Thyroid gland (tissue), 4 donors: ENCODE measurements around the gene EPHA1.

ENCODE experiments used
- POLR2A ChIP-seq, 2 donors: fragments of 450-650 bp; IDR thresholded peaks; one replicate each; pipeline ENCODE4 v1.6.1; 2017; ENCODE audit warnings: antibody characterized with exemption in 2 of 2, mild to moderate bottlenecking in 2 of 2, moderate library complexity in 1 of 2
- TF ChIP-seq, protein P1 (sequence below), 6 experiments: fragments of 200-600 bp in 3 of 6; fragments of 450-650 bp in 3 of 6; sonication (generic) in 3 of 6; IDR thresholded peaks; one replicate each; pipeline ENCODE4 v1.5.1; 2016 to 2019; ENCODE audit warnings: antibody characterized with exemption in 6 of 6, mild to moderate bottlenecking in 2 of 6, inconsistent platforms in 1 of 6, moderate library complexity in 1 of 6

DNA sequence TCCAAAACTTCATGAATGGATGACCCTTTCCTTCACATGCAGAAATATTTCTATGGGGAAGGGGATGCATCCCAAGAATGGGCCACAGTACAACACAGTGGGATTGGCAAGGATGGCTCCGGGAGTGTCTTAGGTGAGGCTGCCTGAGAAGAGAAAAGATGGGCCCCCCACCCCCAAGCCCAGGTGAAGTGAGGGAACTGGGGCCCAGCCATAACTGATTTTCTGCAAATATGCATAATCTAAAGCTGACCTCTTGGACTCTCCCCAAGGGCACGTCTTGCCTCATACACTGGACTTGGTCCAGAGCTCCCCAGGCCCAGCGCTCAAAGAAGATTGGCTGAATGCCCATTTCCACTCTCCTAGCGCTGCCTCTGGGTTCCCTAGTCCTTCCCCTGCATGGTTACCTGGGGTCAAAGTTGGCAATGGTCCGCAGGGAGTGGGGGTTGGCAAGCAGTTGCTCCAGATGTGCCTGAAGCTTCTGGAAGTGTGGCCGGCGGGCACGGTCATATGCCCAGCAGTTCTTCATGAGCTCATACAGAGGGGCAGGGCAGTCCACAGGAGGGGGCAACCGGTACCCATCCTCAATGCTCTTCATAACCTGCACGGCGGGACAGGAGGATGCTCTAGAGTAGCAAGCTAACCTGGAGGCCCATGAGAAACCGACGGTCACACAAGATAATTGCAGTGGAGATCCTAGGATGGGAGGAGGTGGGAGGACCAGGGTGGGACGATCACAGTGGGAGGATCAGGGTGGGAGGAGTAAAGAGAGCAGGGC, 15.2 kb downstream of the EPHA1 start:
- TF ChIP-seq, protein P1, sequence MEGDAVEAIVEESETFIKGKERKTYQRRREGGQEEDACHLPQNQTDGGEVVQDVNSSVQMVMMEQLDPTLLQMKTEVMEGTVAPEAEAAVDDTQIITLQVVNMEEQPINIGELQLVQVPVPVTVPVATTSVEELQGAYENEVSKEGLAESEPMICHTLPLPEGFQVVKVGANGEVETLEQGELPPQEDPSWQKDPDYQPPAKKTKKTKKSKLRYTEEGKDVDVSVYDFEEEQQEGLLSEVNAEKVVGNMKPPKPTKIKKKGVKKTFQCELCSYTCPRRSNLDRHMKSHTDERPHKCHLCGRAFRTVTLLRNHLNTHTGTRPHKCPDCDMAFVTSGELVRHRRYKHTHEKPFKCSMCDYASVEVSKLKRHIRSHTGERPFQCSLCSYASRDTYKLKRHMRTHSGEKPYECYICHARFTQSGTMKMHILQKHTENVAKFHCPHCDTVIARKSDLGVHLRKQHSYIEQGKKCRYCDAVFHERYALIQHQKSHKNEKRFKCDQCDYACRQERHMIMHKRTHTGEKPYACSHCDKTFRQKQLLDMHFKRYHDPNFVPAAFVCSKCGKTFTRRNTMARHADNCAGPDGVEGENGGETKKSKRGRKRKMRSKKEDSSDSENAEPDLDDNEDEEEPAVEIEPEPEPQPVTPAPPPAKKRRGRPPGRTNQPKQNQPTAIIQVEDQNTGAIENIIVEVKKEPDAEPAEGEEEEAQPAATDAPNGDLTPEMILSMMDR (IDR thresholded peaks at IDR 0.05): no peak
- no peak for TF ChIP-seq POLR2A (IDR thresholded peaks at IDR 0.05)
